ENCODE measurements around the gene FKBP5. TPM values are rescaled to one million over a fixed set of nuclear protein-coding genes. Genes with fewer than 3 reads are reported as not detected.

FKBP5 gene
- polyA plus RNA-seq, 1 donor from 2014 or later, result 1.2 TPM

DNA sequence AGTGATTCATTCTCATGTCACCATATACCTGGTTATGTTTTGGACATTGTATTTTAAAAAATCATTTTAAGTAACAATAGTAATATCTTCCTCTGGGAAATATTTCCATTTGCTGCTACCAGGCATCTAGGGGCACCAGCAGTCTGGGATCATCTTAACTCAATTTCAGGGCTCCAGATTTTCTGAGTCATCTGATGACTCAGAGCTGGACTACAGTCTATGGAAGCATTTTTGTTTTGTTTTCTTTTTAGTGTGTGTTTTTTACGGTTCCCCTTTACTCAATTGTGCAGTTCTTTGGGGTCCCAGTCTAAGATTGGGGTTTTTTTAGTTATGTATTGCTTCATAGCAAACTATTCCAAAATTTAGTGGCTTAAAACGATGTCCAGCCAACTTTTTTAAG, 5.7 kb upstream of the FKBP5 start:
- H3K79me2 ChIP-seq (replicated peaks; ENCODE audit: insufficient read depth, low read length), result no peaks in the 10 kb centered on the region
- no peak overlapping the region for H3K4me3 ChIP-seq (ENCODE audit: low read length)
- H3K27me3 ChIP-seq (ENCODE audit: insufficient read depth, low read depth, low read length), result no peaks in the 10 kb centered on the region
- H3K9ac ChIP-seq (ENCODE audit: low read length), result no peak overlapping the region
- no peaks in the 10 kb centered on the region for H3K36me3 ChIP-seq (ENCODE audit: insufficient read depth, low read length)
- no peaks in the 10 kb centered on the region for H3F3A ChIP-seq (ENCODE audit: insufficient read depth, low read length, poor library complexity, severe bottlenecking)
- no peaks in the 10 kb centered on the region for H4K20me1 ChIP-seq (ENCODE audit: insufficient read depth)
- H2AFZ ChIP-seq (ENCODE audit: low read depth, low read length), result no peak overlapping the region
- H3K27ac ChIP-seq (ENCODE audit: low read length), result no peak overlapping the region
- no peak for TF ChIP-seq RAD21 (conservative IDR thresholded peaks at IDR 0.05)
- TF ChIP-seq, protein P1, sequence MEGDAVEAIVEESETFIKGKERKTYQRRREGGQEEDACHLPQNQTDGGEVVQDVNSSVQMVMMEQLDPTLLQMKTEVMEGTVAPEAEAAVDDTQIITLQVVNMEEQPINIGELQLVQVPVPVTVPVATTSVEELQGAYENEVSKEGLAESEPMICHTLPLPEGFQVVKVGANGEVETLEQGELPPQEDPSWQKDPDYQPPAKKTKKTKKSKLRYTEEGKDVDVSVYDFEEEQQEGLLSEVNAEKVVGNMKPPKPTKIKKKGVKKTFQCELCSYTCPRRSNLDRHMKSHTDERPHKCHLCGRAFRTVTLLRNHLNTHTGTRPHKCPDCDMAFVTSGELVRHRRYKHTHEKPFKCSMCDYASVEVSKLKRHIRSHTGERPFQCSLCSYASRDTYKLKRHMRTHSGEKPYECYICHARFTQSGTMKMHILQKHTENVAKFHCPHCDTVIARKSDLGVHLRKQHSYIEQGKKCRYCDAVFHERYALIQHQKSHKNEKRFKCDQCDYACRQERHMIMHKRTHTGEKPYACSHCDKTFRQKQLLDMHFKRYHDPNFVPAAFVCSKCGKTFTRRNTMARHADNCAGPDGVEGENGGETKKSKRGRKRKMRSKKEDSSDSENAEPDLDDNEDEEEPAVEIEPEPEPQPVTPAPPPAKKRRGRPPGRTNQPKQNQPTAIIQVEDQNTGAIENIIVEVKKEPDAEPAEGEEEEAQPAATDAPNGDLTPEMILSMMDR (IDR thresholded peaks at IDR 0.05; ENCODE audit: poor library complexity, severe bottlenecking), result no peak
- no peak for TF ChIP-seq EZH2 (IDR thresholded peaks at IDR 0.05; ENCODE audit: borderline replicate concordance, insufficient read depth, low read length, poor library complexity, severe bottlenecking)
- no peaks in the 10 kb centered on the region for H3K9me2 ChIP-seq (ENCODE audit: insufficient read depth, low read length)
- no peaks in the 10 kb centered on the region for H3K9me3 ChIP-seq (ENCODE audit: low read length)
- no peak overlapping the region for H3K4me2 ChIP-seq (ENCODE audit: low read length)

- TF ChIP-seq POLR2AphosphoS5 (IDR thresholded peaks at IDR 0.05), result peak; percentile 71
- TF ChIP-seq, protein P1 (IDR thresholded peaks at IDR 0.05; ENCODE audit: poor library complexity, severe bottlenecking), result no peak
- TF ChIP-seq TAF1 (IDR thresholded peaks at IDR 0.05; ENCODE audit: low read depth), result no peak
- TF ChIP-seq EP300 (conservative IDR thresholded peaks at IDR 0.05; ENCODE audit: poor library complexity, severe bottlenecking), result peak; percentile 84
- peak overlapping the region; percentile 15 for H3K9ac ChIP-seq (ENCODE audit: low read length)
- no peak overlapping the region for H3K4me2 ChIP-seq (ENCODE audit: low read length)
- peaks cover 23% of the 10 kb centered on the region for H3K27me3 ChIP-seq (ENCODE audit: insufficient read depth, low read depth, low read length)
- no peaks in the 10 kb centered on the region for H3K9me3 ChIP-seq (ENCODE audit: low read length)
- no peaks in the 10 kb centered on the region for H3K9me2 ChIP-seq (ENCODE audit: insufficient read depth, low read length)
- H3K79me2 ChIP-seq (replicated peaks; ENCODE audit: insufficient read depth, low read length), result no peaks in the 10 kb centered on the region
- no peak overlapping the region for H3K4me3 ChIP-seq (ENCODE audit: low read length)
- H4K20me1 ChIP-seq (ENCODE audit: insufficient read depth), result no peaks in the 10 kb centered on the region
- H3K36me3 ChIP-seq (ENCODE audit: insufficient read depth, low read length), result no peaks in the 10 kb centered on the region
- no peak overlapping the region for H2AFZ ChIP-seq (ENCODE audit: low read depth, low read length)
- H3F3A ChIP-seq (ENCODE audit: insufficient read depth, low read length, poor library complexity, severe bottlenecking), result no peaks in the 10 kb centered on the region
- peak overlapping the region; percentile 60 for H3K27ac ChIP-seq (ENCODE audit: low read length)
These were observed 2.5 kb upstream of the FKBP5 start for GRCh38 chr6:35691027-35691824.

GRCh38 chr6:35690484-35690883, 1.8 kb upstream of the FKBP5 start:
- TF ChIP-seq POLR2AphosphoS5 (IDR thresholded peaks at IDR 0.05) (no peak), RAD21 (conservative IDR thresholded peaks at IDR 0.05) (no peak), TAF1 (IDR thresholded peaks at IDR 0.05; ENCODE audit: low read depth) (no peak), EP300 (conservative IDR thresholded peaks at IDR 0.05; ENCODE audit: poor library complexity, severe bottlenecking) (no peak), EZH2 (IDR thresholded peaks at IDR 0.05; ENCODE audit: borderline replicate concordance, insufficient read depth, low read length, poor library complexity, severe bottlenecking) (no peak), MXI1 (conservative IDR thresholded peaks at IDR 0.05; ENCODE audit: poor library complexity, severe bottlenecking) (no peak), REST (IDR thresholded peaks at IDR 0.05; ENCODE audit: borderline replicate concordance) (no peak), SMC3 (conservative IDR thresholded peaks at IDR 0.05; ENCODE audit: poor library complexity) (no peak)
- TF ChIP-seq, protein P1 (IDR thresholded peaks at IDR 0.05; ENCODE audit: poor library complexity, severe bottlenecking), result no peak
- H3K36me3 ChIP-seq (ENCODE audit: insufficient read depth, low read length), result no peaks in the 10 kb centered on the region
- H3K79me2 ChIP-seq (replicated peaks; ENCODE audit: insufficient read depth, low read length), result peaks cover 3% of the 10 kb centered on the region
- H3K9ac ChIP-seq (ENCODE audit: low read length), result no peak overlapping the region
- H3K4me2 ChIP-seq (ENCODE audit: low read length), result no peak overlapping the region
- no peaks in the 10 kb centered on the region for H3K9me3 ChIP-seq (ENCODE audit: low read length)
- H2AFZ ChIP-seq (ENCODE audit: low read depth, low read length), result no peak overlapping the region
- H3K4me3 ChIP-seq (ENCODE audit: low read length), result no peak overlapping the region
- H3K27me3 ChIP-seq (ENCODE audit: insufficient read depth, low read depth, low read length), result peaks cover 23% of the 10 kb centered on the region
- H3K9me2 ChIP-seq (ENCODE audit: insufficient read depth, low read length), result no peaks in the 10 kb centered on the region
- H3F3A ChIP-seq (ENCODE audit: insufficient read depth, low read length, poor library complexity, severe bottlenecking), result no peaks in the 10 kb centered on the region
- no peaks in the 10 kb centered on the region for H4K20me1 ChIP-seq (ENCODE audit: insufficient read depth)
- H3K27ac ChIP-seq (ENCODE audit: low read length), result no peak overlapping the region

All from neural cell (in vitro differentiated cells).